Erythroblast (primary cell): Measurements from ENCODE around the gene NFIC.

Source experiments
- GATA1 ChIP-seq: IDR thresholded peaks from 2 replicates; pipeline ENCODE4 v1.6.1; 2011; ENCODE audit warnings: low read depth, mild to moderate bottlenecking, control low read depth, low read length, moderate library complexity
- POLR2A ChIP-seq: IDR thresholded peaks from 2 replicates; pipeline ENCODE4 v1.6.1; 2011; ENCODE audit warnings: mild to moderate bottlenecking, low read length

DNA sequence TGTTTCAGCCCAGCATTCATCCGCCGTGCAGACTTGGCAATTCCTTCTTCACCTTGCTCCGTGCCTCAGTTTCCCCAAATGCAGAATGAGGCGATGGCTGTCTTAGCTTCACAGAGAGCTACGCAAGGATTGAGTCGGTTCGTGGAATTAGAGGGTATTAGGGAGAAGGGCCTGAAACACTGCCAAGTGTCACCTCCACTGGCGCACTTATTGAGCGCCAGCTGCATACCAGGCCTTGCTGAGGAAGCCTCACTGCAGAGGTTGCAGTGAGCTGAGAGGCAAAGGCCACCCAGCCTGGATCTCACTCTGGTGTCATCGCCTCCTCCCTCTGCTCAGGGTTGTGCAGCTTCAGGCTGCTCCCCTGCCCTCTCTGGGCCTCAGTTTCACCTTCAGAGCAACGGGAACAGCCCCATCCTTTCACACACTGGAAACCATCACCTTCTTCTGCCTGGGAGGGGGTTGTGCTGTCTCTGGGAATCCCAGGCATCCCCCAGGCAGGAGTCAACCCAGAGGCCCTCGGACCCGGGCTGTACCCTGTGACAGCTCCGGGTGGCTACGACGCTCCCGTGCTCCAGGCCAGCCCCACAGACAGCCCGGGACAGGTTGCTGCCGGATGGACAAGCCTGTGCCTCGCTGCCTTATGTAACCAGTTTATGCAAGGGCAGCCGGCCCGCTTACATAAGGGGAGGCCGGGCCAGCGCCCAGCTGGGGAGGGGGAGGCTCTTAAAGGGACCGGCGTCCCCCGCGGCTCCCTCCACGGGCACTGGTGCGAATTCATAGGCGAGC, 31.9 kb downstream of the NFIC start:
- TF ChIP-seq POLR2A (no peak), GATA1 (no peak)
